Superior temporal gyrus (tissue), 1 donor: ENCODE results near the gene PYGO1.
"Not testable (repeated sequence)": the region's sequence is repeated elsewhere in the genome, so short reads cannot be mapped to it uniquely, and the experiment has no call there.

ENCODE experiments used
- DNase-seq: peaks from one replicate; pipeline ENCODE4 v3.0.0-alpha.2; 2016; ENCODE audit errors: extremely low spot score

The PYGO1 gene, protein sequence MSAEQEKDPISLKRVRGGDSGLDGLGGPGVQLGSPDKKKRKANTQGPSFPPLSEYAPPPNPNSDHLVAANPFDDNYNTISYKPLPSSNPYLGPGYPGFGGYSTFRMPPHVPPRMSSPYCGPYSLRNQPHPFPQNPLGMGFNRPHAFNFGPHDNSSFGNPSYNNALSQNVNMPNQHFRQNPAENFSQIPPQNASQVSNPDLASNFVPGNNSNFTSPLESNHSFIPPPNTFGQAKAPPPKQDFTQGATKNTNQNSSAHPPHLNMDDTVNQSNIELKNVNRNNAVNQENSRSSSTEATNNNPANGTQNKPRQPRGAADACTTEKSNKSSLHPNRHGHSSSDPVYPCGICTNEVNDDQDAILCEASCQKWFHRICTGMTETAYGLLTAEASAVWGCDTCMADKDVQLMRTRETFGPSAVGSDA

DNA sequence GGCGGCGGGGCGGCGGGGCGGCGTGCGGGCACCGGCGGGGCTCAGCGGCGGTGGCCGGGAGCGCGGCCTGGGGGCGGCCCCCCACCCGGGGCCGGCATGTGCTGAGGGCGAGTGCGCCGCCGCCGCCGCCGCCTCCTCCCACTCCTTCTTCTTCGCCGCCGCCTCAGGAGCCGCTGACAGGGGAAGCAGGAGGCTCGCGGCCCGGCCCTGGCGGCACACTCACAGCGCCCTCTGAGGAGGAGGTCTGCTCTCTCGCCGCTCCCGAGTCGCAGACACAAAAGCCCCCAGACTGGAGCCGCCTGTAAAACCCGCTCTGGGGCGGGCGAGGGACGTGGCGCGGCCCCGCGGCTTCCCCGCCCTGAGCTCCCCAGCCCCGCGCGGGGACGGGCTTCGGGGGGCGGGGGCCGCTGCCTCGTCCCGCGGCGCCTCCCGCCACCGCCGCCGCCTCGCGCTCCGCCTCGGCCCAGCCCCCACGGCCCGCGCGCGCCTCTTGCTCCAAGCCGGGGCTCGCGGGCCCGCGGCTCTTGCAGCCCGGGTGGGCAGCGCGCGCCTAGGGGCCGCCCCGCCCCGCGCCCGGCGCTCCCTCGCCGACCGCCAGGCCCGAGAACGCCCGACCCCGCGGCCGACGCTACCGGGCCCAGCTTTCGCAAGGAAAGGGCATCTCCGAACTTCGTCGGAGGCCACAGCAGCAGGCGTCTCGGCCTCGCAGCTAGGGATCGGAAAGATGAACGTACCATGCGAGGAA is at the start of gene PYGO1:
Gene PYGO1 (minus strand): TSS at position 276 of the 745 bp plus-strand sequence. CDS start 462 bp downstream, outside the sequence.
- no peak for DNase-seq

DNA sequence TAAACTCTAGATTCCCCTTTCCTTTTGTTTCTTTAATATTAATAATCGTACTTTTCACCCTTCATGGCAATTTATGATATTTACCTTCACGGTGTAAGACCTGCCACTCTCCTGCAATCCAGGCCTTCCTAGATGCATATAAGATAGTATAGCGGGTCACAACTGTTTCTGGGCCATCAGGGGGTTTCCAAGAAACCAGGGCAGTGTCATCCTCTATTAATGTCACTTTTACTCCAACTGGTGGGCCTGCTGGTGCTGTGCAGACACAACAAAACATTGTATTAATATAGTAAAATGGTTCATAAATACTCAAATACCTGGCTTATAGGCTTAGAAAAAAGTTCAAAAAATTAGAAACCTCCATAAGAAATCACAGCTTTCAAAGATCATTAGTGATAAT is 48.9 kb upstream of the PYGO1 start:
- no peak for DNase-seq

DNA sequence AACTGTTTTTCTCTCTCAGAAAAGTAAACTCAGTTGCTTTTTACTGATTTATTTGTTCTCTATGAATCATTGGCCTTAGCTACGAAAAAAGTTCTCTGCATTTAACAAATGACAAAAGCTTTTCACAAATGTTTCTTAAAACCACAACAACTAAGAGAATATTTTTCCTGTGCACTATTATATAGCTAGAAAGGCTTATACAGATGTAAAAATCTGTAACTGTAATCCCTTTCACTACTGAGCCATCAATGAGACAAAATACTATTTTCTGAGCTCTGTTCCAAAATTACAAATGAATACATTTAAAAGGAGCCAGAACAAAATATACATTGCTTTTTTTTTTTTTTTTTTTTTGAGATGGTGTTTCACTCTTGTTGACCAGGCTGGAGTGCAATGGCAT is 45.6 kb upstream of the PYGO1 start:
- no peak for DNase-seq

DNA sequence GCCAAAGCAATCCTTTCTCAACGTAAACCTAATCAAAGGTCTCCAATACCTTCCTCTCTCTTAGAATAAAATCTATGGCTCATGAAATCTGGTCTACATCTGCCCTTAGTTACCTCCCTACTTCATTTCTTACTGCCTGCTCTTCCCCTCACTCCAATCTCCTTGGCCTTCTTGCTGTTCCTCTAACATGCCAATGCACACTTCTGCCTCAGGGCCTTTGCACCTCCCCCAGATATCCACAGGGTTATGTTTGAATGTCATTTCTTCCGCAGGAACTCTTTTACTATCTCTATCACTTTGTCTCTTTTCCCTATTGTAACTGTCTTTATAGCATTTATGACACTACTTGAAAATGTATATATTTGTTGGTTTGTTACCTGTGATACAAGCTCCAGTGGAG is 44.3 kb upstream of the PYGO1 start:
- no peak for DNase-seq

DNA sequence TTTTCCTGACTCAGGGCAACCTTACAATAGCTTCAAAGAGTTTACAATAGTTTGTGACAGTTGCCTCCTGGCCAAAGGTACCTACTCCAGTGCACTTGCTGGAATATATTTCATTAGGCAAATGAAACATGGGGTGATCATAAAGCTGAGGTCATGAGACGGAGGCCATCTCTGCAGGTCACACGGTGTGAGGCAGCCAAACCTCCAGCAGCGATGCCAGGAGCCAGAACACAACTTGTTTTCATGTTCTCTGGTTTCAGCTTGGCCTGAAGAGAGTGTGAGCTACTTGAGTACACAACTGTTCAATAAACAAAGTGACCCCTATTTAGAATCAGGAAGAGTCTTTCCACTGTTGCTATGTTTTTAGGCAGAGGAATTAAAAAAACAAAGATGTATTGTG is 42.7 kb upstream of the PYGO1 start:
- DNase-seq: no peak

DNA sequence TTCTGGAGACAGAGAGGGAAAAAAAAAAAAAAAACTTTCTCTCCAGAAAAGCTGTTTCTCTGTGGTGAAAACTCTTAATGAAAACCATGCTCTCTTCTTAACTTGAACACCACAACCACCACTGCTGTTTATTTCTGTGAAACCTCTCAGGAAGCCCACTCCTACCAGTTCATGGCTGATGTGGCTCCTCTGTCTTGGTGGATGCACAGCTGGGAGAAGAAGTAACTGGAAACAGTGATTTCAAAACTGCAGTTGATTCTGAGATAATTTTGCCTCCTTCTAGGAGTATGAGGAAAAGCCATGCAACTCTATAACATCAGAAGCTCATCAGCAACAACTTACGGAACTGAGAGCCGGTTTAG is 40.2 kb upstream of the PYGO1 start:
- no peak for DNase-seq

DNA sequence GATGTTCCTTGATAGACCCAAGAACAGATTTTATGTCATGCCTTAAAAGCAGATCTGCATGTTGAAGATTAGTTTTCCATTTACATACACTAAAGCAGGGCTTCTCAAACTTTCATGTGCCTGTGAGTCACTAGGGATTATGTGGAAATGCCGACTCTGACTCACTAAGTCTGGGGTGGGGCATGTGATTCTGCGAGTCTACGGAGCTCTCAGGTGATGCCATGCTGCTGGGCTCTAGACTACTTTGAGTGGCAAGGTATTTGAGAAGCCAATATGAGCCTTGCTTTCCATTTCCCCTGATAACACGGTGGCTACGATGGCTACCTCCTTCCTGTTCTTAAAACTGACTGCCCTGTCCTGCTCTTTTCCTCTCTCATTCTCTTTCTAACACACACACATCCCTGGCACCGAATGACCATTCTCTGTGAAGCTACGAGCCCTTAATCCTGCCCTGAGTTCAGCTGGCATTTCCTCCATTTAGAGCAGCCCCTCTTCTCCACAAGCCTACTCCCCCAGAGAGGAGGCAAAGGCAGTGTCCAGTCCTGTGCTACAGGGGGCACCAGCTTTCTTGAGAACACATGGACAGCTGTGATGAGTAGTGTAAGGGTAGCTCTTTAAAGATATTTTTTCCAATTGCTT is 39.7 kb upstream of the PYGO1 start:
- no peak for DNase-seq

DNA sequence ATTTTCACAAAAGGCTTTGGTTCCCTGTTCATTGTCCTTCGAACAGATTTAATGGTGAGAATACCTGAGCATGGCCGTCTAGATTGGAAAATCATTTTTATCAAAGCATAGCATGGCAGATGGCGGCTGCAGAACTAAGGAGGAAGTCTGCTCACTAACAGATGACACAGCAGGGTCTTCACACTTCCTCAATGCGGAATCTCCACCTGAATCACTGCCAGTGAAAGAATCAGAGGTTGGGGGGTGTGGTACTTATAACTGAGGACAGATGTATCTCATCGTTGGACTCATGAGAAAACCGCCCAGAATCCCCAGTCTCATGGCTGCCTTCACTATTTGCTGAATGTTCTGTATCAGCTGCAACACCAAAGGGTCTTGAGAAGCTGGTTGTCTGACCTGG is 31.6 kb upstream of the PYGO1 start:
- DNase-seq: no peak

DNA sequence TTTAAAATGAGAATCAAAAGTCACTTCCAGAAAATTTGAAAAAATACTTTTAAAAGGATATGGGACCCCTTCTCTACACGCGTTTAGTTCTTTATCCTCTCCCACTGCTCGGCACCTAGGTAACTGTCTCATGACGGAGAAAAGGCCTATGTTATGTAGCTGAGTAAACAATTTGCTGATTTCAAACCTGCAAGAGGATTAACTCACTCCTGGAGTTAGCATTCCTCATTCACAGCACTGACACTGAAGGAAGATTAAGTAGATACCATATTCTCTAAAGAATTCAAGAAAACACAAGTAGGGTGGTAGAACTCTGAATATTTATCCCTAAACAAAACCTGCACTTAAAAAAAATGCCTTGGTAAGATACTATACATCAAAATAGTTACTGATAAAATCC is 30.2 kb upstream of the PYGO1 start:
- DNase-seq: no peak

DNA sequence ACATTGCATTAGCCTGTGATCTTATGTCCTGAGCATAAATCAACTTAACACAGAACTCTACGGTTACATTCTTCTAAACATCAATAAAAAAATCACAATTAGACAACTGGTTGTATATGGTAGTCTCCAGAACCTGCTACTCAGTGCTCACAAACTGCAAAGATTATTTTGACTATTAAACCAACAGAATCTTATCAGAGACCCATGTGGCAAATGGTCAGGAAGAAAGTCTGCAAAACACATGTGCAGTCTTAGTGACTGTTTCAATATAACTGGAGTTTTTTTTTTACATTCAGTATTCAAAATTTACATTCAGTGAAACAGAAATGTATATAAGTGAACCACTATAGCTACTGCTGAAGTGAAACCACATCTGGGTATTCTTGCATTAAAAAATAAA is 27.3 kb upstream of the PYGO1 start:
- DNase-seq: no peak

DNA sequence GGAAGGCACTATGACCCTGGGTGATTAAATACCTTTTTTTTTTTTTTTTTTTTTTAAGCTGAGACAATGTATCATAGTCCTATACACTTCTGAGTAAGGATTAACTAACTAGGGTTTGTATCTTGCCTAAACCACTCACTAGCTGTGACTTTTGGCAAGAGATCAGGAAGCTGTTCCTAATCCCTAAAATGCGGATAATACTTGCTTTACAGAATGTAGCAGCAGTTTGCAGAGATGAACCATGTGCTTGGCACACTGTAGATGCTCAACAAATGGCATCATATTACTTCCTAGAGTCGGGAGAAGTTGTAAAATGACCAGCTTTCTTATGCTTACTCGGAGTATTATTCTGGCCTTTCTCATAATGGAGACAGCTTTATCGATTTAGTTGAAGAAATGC is 25.6 kb upstream of the PYGO1 start:
- DNase-seq: no peak

DNA sequence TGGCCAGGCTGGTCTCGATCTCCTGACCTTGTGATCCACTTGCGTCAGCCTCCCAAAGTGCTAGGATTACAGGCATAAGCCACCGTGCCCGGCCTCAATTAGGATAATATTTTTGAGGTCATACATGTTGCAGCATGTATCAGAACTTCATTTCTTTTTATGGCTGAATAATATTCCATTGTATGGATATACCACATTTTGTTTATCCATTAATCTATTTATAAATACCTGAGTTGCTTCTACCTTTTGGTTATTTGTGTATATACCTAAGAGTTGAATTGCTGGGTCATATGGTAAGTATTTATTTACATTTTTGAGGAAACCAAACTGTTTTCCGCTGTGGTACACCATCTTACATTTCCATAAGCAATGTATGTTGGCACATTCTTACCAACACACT is 18.1 kb upstream of the PYGO1 start:
- no peak for DNase-seq

DNA sequence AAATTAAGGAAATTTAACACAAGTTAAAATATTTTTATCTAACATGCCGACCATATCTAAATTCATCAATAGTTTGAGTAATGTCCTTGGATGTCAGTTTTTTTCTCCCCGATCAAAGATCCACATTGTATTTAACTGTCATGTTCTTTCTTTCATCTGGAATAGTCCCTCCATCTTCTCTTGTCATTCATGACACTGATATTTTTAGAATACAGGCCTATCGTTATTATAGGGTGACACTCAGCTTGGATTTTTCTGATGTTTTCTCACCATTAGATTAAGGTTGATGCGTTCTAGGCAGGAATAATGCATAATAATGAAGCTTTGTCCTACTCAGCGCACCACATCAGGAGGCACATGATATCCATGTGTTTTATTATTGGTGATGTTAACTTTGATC is 13.2 kb upstream of the PYGO1 start:
- DNase-seq: no peak

DNA sequence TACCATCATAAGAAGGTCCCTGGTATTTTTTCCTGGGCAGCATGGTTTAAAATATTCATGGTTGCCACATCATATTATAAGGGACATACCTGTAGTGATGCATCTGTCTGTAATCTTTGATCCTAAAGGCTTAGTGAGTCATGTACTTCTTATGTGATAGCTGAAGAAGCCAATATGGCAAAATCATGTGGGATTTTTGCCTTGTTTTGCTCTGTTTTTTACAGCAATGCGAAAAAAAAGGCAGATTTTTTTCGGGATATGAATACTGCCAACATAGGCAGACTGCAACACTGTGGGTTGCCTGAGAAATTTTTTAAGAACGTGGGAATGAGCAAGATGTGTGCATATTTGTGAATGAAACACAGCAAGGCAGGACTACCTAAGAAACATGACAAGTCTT is 11.3 kb upstream of the PYGO1 start:
- no peak for DNase-seq

DNA sequence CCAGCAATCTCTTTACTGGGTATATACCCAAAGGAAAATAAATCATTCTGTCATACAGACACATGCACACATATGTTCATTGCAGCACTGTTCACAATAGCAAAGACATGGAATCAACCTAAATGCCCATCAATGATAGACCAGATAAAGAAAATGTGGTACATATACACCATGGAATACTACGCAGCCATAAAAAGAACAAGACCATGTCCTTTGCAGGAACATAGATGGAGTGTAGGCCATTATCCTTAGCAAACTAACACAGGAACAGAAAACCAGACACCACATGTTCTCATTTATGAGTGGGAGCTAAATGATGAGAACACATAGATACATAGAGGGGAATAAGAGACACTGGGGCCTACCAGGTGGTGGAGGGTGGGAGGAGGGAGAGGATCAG is 4.9 kb upstream of the PYGO1 start:
- DNase-seq: not testable (repeated sequence)

DNA sequence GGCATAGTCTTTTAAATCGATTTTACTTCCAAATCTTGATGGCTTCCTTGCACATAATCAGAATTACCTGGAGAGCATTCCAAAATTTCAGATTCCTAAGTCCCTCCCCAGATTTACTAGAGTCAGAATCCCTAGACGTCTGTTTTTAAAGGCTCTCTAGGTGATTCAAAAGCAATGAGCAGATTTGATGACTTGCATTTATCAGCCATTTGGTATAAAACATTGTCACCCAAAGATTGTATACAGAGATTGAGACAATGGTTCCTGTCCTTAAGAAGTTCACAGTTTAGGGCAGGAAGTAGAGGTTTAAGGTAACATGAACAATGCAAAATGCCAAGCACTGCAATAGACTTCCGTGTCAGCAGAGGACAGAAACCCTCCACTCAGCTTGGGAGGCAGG is 2.6 kb upstream of the PYGO1 start:
- no peak for DNase-seq

DNA sequence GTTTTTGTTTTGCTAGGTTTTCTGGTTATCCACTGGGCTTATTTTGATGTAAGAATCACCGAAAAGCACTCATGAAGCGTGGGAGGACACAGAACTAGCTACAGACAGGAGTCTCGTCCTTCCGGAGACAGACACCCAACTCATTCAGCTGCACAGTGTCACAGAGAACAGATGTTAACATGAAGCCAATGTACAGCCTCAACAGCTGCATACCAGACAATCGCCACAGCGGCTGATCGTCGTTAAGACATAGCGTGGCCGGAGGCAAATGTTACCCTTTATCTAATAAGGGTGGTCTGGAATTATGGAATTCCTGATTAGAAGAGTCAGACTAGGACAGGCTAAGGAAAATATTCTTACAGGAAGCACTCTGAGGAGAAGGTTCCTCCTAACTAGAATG is 1.1 kb upstream of the PYGO1 start:
- DNase-seq: no peak

DNA sequence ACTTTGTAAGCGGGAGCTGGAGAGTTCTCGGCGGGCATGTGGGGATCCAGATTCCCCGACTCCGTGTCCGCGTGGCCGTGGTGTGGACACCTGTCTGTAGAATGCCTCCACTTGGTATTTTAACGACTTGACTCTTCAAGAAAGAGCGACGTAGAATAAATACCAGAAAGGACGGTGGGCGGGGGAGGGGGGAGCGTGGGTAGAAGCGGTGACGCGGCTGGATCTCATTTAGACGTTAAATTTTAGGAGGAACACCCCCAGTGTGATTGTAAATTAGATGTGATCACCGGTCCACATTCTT is 620 bp upstream of the PYGO1 start:
- DNase-seq: no peak

DNA sequence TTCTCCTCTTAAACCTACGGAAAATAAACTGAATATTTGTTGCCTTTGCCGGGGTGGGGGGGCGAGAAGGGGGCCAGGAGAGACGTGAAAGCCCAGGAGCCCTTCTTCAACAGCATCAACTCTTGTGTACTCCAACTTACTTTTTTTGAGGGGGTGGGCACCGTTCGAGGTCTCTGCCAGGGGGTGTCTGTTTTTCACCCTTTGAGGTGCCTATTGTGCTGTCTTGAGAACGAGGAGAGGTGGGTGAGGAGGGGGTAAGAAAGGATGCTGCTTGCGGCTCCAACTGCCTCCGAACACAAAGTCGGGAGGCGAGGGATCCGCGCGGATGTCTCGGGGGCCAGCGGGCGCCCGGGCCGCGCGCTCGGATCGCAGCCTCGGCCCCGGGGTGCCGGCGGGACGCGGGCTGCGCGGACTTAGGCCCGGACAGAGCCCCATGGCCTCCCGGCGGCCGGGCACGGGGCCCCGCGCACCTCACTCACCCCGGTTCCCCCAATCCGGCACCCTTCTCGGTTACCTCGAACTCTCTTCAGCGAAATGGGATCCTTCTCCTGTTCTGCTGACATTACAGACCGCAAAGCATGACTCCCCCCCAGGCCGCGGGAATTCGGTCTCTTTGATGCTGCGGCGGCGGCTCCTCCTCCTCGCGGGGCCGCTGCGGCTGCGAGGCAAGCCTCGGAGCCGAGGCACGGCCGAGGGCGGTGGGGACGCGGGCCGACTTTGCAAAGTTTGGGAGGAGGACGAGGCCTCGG is 650 bp downstream of the PYGO1 start:
- no peak for DNase-seq

DNA sequence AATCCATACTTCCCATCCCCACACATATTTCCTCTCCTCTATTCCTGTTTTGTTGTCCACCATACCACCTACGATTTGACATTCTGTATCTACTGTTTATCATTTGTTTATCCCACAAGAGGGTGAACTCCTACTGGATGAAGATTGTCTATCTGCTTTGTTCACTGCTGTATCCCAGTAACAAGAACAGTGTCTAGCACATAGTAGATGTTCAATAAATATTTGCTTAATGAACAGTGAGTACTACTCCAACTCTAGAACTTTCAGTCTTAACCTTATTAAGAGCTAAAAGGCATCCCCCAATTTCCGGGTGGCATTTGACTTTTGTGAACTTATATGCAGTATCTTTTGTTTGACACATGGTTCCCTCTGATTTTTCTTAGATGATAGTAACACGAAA is 1.3 kb downstream of the PYGO1 start:
- DNase-seq: no peak

DNA sequence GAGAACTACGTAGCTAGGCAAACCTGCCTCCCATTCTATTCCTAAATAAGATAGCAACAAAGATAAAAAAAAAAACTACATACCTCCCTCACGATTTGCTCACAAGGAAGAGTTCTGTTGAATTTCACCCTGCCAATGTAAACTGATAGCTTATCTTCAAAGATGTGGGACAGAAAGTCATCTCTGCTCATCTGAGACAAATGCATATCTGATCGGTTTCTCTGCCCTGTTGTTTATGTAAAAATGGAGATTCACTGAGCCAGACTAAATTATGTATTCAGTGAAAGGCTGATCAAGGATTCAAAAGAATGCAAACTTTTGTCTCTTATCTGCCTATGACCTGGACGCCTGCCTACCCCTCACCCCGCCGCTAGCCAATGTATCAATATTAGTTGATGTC is 11.2 kb downstream of the PYGO1 start:
- no peak for DNase-seq

DNA sequence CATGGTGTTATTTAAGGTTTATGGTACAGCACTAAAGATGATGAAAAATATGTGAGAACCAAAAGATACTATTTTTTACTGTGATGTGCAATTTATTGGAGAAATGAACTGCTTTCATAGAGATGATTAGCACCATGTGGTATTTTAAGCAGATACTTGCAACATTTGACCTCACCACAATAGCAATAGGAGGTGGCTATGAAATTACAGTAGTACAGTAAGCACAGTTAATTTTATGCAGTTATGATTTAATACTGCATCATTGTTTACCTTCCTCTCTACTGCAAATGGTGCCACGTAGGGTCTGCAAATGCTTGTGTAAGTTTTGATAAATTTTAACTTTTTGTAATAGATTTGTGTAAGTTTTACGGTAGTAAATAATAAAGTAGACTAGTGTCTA is 14.0 kb downstream of the PYGO1 start:
- DNase-seq: no peak
